Measurements from ENCODE around the gene UIMC1. TPM values are rescaled to one million over a fixed set of nuclear protein-coding genes. Genes with fewer than 3 reads are reported as not detected.

Gene UIMC1
- total RNA-seq, 4 donors from 2014 or later, result 10.4 to 24.3 (median 20.2) TPM

Other genes with a start within 250 kb of the UIMC1 start
- under 1 TPM in 2 of 4 donors, not detected in 2; 0.10 to 0.55 TPM for gene UNC5A, start 196.2 kb downstream of the UIMC1 start, total RNA-seq
- gene HK3, start 107.4 kb downstream of the UIMC1 start, total RNA-seq, result 1 to 10 TPM in 3 of 4 donors, under 1 TPM in 1; 0.53 to 2.6 (median 2.4) TPM
- gene ZNF346, start 15.9 kb upstream of the UIMC1 start, total RNA-seq, result 1 to 10 TPM; 5.2 to 8.0 (median 6.8) TPM
- gene FGFR4, start 80.1 kb upstream of the UIMC1 start, total RNA-seq, result 1 to 10 TPM in 3 of 4 donors, under 1 TPM in 1; 0.56 to 5.0 (median 2.5) TPM
- gene NSD1, start 127.0 kb upstream of the UIMC1 start, total RNA-seq, result 10 to 100 TPM; 25.4 to 32.7 (median 29.0) TPM

Data from gastrocnemius medialis (tissue), 4 donors.